Forelimb muscle (tissue), 1 donor: ENCODE measurements around the gene PARD3. TPM values are rescaled to one million over a fixed set of nuclear protein-coding genes. Genes with fewer than 3 reads are reported as not detected.

Experiments
- DNase-seq: peaks from one replicate; pipeline ENCODE4 v3.0.0-alpha.2; 2013; ENCODE audit warnings: low read depth
- polyA plus RNA-seq: library from polyadenylated mRNA; unstranded; fragments of 120-200 nt; gene quantifications from one replicate; pipeline ENCODE4 v1.2.1, GENCODE V29; 2013; ENCODE audit not compliant: insufficient read length

The PARD3 gene
- polyA plus RNA-seq, 1 donor = 40.0 TPM

DNA sequence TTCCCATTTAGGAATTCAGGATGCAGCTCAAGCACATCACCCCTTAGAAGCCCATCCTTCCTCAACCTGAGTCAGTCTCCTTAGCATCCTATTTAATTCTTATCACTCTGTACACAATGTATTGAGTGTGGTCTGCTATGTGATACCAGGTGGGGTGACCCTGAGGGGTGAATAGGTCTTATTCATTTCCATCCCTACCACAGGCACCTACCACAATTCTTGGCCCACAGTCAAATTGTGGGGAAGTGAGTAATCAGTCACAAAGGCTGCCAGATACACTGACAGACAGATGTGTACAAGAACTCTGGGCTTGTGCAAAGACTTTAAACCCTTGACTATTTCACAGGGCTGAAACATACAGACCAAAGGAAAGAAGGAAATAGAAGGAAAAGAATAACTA lies 560.5 kb downstream of the PARD3 start:
- DNase-seq = no peak

DNA sequence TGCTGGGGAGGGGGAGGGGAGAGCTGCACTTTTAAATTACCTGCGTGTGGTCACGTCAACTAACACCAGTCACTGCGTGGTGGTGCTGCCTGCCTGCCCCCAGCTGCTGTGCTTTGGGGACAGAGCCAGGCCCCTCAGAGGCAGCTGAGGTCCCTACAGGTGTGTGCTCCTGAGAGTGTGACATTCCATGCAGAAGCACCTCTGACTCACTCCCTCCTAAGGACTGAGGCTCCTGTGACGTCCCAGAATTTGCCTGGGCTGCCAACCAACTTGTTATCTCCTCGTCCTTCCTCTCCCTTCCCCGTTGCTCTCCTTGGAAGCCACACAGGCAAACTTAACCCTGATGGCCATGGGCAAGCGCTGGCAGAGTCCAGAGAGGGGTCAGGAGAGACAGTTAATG lies 563.0 kb downstream of the PARD3 start:
- no peak for DNase-seq

DNA sequence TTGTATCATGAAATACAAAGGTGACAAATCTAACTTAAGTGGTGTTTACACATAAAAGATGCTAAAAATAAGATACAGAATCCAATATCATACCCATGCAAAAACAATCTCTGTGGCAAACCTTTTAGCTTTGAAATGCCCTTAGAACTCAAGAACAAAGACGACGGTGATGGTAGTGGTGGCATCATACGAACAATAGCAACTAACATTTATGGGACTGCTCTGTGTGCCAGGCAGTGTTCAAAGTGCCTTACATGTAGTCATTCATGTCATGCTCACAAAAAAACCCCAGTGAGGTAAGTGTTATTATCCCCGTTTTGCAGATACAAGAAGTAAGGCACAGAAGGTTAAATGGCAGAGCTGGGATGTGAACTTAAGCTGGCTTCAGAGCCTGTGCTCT lies 563.9 kb downstream of the PARD3 start:
- no peak for DNase-seq

GRCh38 chr10:34250722-34251121 lies 564.4 kb downstream of the PARD3 start:
- no peak for DNase-seq

- DNase-seq = no peak
These were observed 565.5 kb downstream of the PARD3 start for GRCh38 chr10:34249634-34250033.

- no peak for DNase-seq
These were observed 567.5 kb downstream of the PARD3 start for GRCh38 chr10:34247560-34247959.

GRCh38 chr10:34244756-34245484 lies 570.2 kb downstream of the PARD3 start:
- no peak for DNase-seq

- DNase-seq = no peak
These were observed 573.7 kb downstream of the PARD3 start for GRCh38 chr10:34241226-34242000.

DNA sequence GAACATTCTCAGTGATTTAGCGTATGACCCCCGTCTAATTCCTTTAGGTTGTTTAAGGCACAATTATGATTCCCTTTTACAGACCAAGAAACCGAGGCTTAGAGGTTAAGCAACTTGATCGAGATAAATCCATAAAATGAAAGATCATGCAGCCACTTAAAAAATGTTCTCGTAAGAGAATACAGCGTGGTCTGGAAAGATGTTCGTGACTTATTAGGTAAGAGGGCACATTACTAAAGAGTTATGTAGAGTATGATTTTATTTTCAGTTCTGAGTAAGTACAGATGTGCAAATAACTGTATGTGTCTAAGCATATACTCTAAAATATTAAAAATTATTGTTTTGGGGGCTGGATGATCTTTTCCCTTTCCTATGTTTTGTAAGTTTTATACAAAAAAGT lies 575.1 kb downstream of the PARD3 start:
- DNase-seq = no peak

- no peak for DNase-seq
These were observed 577.1 kb downstream of the PARD3 start for GRCh38 chr10:34237898-34238455.

DNA sequence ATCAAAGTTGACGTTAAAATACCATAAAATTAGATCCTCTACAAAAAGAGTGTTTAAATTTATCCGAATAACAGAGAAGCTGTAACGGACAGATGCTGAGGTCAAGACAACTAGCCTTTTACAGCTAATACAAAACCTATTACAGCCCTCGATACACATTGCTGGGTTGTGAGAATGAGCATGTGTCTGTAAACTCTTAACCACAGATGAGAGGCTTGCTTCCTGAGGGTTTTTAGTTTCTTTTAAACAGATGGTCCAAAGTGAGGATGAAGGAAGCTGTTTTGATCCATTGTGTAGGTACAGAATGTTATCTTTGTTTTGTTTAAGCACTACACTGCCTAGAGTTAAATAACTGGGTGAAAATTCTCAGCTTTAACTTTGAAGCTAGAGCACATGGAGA lies 578.2 kb downstream of the PARD3 start:
- DNase-seq = no peak

GRCh38 chr10:34235164-34235832 lies 579.8 kb downstream of the PARD3 start:
- no peak for DNase-seq

GRCh38 chr10:34232481-34232880 lies 582.6 kb downstream of the PARD3 start:
- DNase-seq = no peak

GRCh38 chr10:34231441-34232180 lies 583.5 kb downstream of the PARD3 start:
- DNase-seq = no peak

- no peak for DNase-seq
These were observed 585.2 kb downstream of the PARD3 start for GRCh38 chr10:34229917-34230316.

- no peak for DNase-seq
These were observed 587.0 kb downstream of the PARD3 start for GRCh38 chr10:34228066-34228465.

- DNase-seq = no peak
These were observed 590.5 kb downstream of the PARD3 start for GRCh38 chr10:34224639-34225038.

DNA sequence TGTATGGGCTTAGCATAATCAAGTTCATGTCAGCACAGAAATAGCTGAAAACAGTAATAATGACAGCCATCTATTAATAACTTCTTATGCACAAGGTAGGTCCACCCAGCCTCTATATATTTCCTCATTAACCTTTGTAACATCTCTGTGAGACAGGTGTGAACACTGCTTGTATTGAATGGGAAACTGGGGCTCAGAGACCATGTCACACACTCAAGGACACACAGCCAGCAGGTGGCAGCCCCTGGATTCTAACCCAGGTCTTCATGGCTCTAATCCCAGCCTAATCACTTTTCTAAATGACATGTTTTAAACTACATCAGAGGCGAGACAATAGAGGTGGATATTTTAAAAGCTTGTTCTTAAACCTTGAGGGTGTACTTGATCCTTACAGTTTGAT lies 591.4 kb downstream of the PARD3 start:
- no peak for DNase-seq

DNA sequence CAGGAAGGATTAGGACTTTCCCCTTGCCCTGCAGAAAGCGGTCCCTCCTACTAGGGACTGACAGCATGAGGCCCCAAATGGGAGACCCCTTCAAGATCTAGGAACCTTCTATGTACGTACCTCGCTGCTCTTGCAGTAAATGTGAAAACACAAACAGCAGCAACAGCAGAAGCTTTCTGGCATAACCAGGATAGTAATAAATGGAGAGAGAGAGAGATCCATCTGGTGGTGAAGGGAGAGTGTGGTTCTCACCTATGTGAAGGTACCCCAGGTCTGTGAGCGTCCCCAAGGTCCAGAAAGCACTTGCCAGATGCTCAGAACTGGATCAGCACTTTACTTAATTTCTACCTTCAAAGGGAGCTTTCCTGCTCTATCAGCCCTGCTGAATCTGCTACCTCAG lies 592.7 kb downstream of the PARD3 start:
- no peak for DNase-seq

DNA sequence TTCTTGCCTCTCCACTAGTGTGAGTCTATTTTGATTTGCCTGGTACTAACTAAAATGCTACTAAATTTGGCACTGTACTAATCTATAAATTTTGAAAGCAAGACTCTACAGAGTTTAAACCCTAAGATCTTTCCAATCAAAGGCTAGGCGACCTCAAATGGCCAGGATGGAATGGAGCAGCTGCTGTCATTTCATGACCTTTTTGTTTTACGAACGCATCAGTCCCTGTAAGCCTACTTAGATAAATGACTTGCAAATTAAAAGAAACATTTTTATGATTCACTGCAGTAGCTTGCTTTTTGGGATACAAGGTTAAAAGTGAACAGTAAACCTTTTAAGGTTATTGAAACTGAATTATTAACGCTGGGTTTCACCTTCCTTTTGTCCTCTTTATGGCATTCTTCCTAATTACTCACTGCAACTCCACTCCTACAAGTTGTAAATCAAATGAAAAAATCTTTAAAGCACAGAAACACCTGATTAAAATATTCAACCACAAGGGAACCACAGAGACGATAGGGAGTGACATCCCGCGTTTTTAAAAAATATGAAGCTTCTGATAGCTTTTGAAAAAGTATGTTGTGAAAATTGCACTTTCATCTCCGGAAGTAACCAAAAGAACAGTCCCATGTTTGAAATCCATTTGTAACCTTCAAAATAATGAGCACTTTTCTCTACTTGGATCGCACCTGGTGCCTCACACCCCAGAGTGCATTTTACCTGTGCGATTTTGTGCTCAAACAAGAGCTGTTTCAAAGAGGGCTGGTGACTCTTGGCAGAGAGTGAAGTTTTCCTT lies 595.1 kb downstream of the PARD3 start:
- DNase-seq = no peak

DNA sequence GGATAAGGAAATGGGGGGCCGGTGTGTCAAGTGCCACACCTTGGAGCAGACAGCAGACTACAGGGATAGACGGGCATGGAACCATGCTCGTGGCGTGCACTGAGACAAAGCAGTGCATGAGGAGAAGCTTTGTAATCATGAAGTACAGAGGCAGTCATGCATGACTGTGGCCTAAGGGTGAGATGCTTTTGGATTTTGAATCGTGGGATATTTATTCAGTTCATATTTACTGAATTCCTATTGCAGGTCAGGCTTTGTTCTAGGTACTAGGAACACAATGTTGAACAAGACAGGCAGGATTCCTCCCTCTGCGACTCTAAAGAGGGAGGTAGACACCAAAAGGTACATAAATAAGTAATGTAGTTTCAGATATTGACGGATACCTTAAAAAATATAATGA lies 597.6 kb downstream of the PARD3 start:
- no peak for DNase-seq
